ENCODE results near the gene IGF1R. TPM values are rescaled to one million over a fixed set of nuclear protein-coding genes. Genes with fewer than 3 reads are reported as not detected.

The IGF1R gene
- total RNA-seq, 3 donors from 2014 or later: 16.7 to 28.6 (median 25.1) TPM

DNA sequence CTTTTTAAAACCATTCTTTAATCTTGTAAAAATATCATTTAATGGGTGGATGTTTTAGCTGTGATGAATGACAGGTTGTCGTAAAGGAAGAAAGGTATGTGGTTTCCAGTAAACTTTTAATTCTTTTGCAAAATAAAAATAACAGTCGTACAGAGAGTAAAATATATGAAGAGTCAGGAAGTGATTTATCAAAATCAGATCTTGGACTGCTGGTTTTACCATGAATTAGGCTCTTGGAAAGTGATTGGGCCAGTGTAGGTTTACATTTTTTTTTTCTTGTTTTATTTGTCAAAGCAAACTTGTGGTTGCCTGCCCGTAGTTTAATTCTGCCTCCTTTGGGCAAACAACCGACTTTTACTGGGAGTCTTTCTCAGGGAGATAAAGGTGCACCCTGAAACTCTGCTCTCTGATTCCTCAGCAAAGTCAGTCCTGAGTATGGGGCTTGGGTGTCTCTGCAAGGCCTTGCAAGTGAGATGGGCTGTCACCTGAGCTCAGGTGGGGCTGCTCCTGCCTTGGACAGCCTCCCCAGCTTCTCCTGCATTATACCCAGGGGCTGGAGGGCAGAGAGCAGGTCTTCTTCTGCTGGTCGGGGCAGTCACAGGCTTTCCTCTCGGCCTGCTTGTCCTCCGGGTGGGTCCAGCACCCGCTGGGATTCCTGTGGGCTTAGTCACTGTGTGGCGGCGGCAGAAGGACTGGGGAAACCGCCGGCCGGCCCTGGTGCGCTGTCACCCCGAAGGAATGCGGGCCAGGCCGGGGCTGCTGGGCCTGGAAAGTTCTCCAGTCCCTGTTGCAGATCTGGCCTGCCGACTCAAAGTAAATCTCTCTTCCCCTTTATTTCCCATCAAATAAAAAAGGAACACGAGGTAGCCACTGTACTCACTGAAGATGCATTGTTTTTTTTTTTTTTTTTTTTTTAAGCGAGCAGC is 79.0 kb downstream of the IGF1R start:
- ATAC-seq: no peak
- no peaks in the 10 kb centered on the region for H3K27me3 Mint-ChIP-seq (ENCODE audit: low read depth)
- no peak for DNase-seq
- no peak overlapping the region for H3K4me3 Mint-ChIP-seq
- peaks cover 4% of the 10 kb centered on the region for H3K36me3 Mint-ChIP-seq (ENCODE audit: insufficient read depth)
- peaks cover 40% of the 10 kb centered on the region for H3K4me1 Mint-ChIP-seq (ENCODE audit: low read depth)
- no peaks in the 10 kb centered on the region for H3K9me3 Mint-ChIP-seq

DNA sequence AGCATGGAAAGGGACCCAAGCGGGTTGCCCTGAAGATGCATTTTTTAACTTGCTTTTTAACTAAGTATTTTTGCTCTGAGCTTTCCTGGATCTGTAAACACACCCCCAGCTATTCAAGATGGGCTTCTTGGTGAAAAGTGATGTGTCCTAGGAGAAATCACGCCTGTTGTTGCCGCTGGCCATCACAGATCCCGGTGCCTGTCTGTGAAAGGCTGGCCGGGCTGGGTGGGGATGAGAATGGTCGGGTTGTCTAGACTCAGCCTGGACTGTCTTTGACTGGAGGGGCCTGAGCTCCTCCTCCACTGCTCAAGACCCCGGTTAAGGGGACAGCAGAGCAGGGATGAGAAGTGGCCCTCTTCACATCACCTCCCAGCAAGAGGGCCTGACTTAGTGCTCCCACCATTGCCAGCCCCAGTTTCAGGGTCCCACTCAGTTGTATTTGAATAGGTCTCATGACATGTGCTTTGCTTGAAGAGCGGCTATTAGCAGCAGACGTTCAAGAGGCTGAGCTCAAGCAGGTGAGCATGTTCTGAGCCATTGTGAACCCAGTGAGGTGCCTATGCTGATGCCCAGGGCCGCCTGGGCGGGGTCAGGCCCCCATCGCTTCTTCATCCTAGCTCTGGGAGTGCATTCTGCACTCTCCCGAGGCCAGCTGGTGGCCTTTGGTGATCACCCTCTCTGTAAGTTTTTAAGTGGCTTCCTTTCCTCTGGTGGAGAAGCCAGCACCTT is 79.9 kb downstream of the IGF1R start:
- H3K36me3 Mint-ChIP-seq (ENCODE audit: insufficient read depth): peaks cover 4% of the 10 kb centered on the region
- no peaks in the 10 kb centered on the region for H3K9me3 Mint-ChIP-seq
- no peaks in the 10 kb centered on the region for H3K27me3 Mint-ChIP-seq (ENCODE audit: low read depth)
- H3K4me1 Mint-ChIP-seq (ENCODE audit: low read depth): peaks cover 34% of the 10 kb centered on the region
- ATAC-seq: no peak
- DNase-seq: no peak
- H3K4me3 Mint-ChIP-seq: no peak overlapping the region

DNA sequence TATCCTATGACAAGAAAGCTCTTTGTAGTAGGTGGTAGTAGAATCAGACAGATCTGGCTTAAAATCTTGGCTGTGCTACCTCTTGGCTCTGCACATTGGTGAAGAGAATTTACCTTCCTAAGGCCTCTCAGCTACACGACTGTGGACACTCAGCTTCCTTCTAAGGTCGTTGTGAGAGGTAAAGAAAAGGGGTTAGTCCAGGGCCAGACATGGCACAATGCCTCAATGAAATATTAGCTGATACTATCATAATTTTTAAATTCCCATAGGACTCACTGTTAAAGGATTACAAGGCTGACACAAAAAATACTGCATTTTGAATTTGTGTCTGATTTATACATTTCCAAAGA is 80.4 kb downstream of the IGF1R start:
- Mint-ChIP-seq H3K4me3 (no peak overlapping the region), H3K9me3 (no peaks in the 10 kb centered on the region), H3K4me1 (ENCODE audit: low read depth) (peaks cover 36% of the 10 kb centered on the region), H3K27me3 (ENCODE audit: low read depth) (no peaks in the 10 kb centered on the region), H3K36me3 (ENCODE audit: insufficient read depth) (peaks cover 4% of the 10 kb centered on the region)
- no peak for DNase-seq
- ATAC-seq: no peak

DNA sequence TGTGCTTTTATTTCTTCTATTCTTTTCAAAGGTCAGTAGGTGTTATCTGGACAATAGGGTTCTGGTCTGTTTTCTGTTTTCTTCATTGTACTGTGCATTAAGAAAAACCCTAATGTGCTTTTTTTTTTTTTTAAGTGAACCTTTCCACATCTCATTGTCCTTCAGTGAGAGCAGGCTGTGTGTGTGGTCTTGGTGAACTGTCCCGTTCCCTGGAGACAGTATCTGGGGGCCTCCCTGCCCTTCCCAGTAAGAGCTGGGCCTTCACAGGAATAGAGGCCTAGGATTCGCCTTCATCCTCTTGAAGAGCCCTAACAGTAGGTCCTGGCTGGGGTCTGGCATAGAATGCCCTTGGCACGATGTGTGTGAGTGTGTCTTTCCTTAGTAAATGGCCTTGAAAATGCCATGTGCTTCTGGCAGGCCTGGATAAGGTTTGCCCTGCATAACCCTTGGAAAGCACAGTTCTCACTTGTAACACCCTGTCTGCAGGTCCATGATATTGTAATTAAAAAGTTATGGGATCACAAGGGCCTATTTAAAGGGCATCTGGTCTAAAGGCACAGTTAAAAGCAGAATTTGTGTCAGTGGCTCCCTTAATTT is 81.2 kb downstream of the IGF1R start:
- Mint-ChIP-seq H3K36me3 (ENCODE audit: insufficient read depth) (peaks cover 4% of the 10 kb centered on the region), H3K4me1 (ENCODE audit: low read depth) (peaks cover 40% of the 10 kb centered on the region), H3K27me3 (ENCODE audit: low read depth) (no peaks in the 10 kb centered on the region), H3K9me3 (no peaks in the 10 kb centered on the region), H3K4me3 (no peak overlapping the region)
- ATAC-seq (no peak), DNase-seq (no peak)

DNA sequence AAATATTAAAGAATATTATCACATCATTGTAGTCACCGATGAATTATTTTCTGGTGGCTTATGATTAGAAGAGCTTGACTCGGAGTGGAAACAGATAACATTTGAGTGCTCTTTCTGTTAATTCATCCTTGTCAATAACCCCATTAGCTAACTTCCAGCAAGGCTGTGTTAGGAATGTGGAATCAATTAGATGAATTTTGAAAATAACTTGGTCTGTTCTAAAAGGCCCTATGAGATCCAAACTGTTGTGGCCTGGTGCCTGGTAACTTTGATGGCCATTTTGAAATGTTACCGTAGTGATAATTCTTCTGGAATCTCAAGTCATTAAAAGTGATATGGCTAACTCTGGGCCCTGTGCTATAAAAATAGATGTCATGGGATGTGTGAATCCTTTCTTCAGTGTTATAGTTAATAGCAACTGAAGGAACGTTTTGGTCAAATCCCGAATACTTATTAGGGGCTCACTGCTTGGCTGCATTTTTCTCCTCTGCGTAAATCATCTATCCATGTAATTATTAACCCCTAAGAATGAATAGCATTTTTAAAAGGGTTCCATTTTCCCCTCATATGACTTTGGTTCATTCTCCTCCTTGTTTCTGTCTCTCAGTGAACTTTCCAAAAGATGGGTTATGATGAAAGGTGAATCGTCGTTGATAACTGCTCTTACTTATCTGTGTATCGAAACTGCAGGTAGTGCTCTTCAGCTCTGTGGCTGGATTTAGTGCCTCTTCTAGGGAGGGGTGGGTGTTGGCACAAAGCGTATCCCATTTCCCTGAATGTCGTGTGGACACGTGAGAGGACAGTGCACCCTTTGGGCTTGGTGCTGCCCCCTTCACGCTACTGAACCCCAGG is 82.7 kb downstream of the IGF1R start:
- Mint-ChIP-seq H3K9me3 (no peaks in the 10 kb centered on the region), H3K4me3 (no peak overlapping the region), H3K27me3 (ENCODE audit: low read depth) (no peaks in the 10 kb centered on the region), H3K36me3 (ENCODE audit: insufficient read depth) (no peaks in the 10 kb centered on the region), H3K4me1 (ENCODE audit: low read depth) (peaks cover 48% of the 10 kb centered on the region)
- ATAC-seq (no peak), DNase-seq (no peak)

DNA sequence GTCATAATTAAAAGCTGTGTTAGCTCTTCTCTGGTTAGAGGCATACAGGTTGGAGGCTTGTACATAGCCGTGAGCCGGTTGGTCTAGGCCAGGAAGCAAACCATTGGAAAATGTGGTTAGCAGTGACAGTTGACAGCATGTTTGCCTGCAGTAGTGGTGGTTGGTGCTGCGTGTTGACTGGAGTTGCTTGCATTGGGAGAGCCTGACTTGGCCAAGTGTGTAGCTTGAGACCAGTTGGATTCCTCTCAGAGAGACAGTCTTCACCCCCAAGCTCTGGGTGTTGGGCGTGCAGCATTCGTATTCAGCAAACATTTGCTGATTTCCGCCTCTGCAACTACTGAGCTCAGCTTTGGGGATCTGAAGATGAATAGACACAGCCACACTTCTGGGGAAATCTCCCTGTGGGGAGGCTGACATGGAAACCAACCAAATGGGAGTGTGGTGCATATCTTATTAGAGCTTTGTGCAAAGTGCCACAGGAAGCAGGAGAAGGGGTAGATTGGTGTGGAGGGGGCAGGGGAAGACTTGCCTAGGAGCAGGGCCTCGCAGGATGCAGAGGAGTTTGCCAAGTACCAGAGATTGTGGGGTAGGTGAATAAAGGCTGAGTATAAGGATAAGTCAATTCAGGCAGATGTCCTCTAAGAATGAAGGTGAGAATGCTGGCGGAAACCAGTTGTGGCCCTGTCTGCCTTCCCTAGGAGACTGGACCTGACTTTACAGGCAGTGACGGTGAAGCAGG is 83.5 kb downstream of the IGF1R start:
- Mint-ChIP-seq H3K9me3 (no peaks in the 10 kb centered on the region), H3K4me3 (no peak overlapping the region), H3K36me3 (ENCODE audit: insufficient read depth) (no peaks in the 10 kb centered on the region), H3K4me1 (ENCODE audit: low read depth) (peaks cover 47% of the 10 kb centered on the region), H3K27me3 (ENCODE audit: low read depth) (no peaks in the 10 kb centered on the region)
- DNase-seq: no peak
- no peak for ATAC-seq

DNA sequence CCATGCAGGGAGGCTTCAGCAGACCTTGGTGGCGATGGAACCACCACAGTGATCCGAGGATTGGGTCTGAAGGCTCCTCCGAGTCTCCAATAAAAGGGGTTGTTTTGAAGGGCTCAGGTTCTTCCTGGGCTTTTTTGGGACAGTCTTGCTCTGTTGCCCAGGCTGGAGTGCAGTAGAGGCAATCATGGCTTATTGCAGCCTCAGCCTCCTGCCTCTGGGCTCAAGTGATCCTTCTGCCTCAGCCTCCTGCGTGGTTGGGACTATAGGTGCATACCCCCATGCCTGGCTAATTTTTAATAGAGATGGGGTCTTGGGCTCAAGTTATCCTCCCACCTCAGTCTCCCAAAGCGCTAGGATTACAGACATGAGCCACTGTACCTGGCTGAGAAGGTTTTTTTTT is 84.8 kb downstream of the IGF1R start:
- no peak for DNase-seq
- H3K36me3 Mint-ChIP-seq (ENCODE audit: insufficient read depth): no peaks in the 10 kb centered on the region
- no peak overlapping the region for H3K4me3 Mint-ChIP-seq
- no peaks in the 10 kb centered on the region for H3K27me3 Mint-ChIP-seq (ENCODE audit: low read depth)
- H3K9me3 Mint-ChIP-seq: no peaks in the 10 kb centered on the region
- peaks cover 40% of the 10 kb centered on the region for H3K4me1 Mint-ChIP-seq (ENCODE audit: low read depth)
- no peak for ATAC-seq

DNA sequence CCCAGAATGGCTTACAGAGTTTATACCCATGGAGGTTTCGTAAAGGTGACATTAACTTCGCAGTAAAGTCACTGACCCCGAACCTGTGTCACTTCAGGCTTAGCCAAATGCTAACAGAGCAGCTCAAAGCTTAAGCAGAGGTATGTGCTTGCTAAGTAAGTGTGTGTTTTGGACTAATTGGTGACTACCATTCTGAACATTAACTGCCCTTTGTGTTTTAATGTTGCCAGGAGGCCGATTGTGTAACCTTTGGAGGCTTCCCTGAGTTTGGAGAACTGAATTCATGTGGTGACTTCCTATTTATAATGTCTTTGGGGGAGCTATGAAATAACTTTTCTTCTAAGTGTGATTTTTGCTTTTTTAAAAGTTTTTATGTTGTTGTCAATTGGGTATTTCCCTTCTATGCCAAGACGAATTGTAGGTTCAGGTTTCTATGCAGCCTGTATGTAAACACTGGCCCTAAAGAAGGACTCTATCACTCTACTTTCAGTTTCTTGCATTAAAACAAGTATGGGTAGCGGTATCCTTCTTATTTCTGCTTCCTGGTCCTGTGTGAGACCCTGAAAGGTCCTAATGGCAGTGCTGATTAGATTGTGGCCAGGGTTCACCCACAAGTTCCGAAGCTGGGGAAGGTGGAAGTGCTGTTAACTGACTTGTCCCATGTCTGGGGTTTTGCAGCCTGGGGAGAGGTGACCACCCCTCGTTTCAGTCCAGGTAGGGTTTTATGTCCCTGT is 86.3 kb downstream of the IGF1R start:
- no peak for DNase-seq
- ATAC-seq: no peak
- Mint-ChIP-seq H3K27me3 (ENCODE audit: low read depth) (no peaks in the 10 kb centered on the region), H3K4me1 (ENCODE audit: low read depth) (peaks cover 45% of the 10 kb centered on the region), H3K36me3 (ENCODE audit: insufficient read depth) (peaks cover 3% of the 10 kb centered on the region), H3K9me3 (no peaks in the 10 kb centered on the region), H3K4me3 (no peak overlapping the region)

DNA sequence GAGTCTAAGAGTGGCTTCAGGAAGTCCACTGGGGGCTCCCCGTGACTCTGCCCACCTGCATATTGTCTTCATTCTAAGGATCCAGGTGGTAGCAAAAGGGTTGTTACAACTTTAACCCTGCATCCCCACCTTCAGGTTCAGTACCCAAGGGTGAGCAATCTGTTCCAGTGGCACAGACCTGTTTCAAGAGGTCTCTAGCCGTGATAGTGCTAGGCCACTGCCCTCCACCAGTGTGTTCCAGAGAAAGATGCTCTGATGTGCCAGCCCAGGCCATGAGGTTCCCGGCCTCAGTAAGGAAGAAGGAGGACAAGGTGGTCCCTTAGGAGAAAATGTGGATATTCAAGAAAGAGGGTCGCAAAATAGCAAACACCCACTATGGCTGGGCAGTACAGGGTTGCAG is 87.0 kb downstream of the IGF1R start:
- ATAC-seq (no peak), DNase-seq (no peak)
- no peaks in the 10 kb centered on the region for H3K9me3 Mint-ChIP-seq
- no peak overlapping the region for H3K4me3 Mint-ChIP-seq
- peaks cover 45% of the 10 kb centered on the region for H3K4me1 Mint-ChIP-seq (ENCODE audit: low read depth)
- peaks cover 3% of the 10 kb centered on the region for H3K36me3 Mint-ChIP-seq (ENCODE audit: insufficient read depth)
- H3K27me3 Mint-ChIP-seq (ENCODE audit: low read depth): no peaks in the 10 kb centered on the region

DNA sequence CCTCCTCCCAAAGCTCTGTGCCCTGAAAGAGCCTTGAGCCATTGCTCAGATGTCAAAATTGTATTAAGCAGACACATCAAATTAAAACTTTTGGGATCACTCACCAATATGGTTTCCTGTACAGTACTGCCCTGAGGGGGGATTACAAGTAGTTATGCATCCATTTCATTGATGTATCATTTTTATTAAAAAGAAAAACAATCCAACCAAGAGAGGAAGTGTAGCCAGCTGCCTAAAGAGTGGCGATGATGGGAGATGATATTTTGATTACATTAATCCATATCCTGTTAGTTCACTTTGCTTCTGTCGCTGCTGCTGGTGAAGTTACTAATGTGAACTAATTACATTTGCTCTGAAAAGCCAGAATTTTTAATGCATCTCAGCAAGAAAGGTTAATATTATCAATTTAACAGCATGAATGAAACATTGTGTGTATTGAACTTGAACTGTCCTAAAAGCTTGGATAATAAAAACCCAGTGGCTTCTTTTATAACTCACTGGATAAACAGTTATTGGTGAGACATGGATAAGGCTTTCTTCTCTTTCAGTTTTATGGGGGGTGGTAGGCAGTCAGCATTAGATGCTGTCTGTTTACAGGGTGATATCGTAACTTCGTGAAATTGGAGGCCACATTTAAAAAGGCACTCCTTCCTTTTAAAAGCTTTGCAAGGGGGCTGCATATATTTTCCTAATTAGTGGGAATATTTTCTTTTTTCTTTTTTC is 87.7 kb downstream of the IGF1R start:
- H3K9me3 Mint-ChIP-seq: no peaks in the 10 kb centered on the region

DNA sequence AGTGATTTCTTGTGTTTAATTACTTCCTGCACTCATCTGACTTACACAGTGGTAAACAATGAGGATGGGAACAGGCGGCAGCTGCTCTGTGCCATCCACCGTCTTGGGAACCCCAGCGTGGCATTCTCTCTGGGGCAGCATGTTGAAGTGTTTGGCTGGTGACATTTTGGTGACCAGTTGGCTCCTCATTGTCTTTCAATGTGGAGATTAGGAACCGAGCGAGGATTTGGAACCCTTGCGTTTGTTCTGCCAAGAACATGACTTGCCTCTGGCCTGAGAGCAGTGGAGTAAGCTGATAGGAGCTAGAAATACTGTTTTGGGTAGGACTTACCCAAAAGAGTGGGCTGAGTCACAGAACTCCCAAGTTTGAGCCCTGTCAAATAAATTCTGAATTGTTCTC is 88.8 kb downstream of the IGF1R start:
- no peak for ATAC-seq
- peaks cover 46% of the 10 kb centered on the region for H3K4me1 Mint-ChIP-seq (ENCODE audit: low read depth)

More for the DNA sequence above, 87.7 kb downstream of the IGF1R start:
- Mint-ChIP-seq H3K27me3 (ENCODE audit: low read depth) (no peaks in the 10 kb centered on the region), H3K36me3 (ENCODE audit: insufficient read depth) (peaks cover 3% of the 10 kb centered on the region), H3K4me3 (no peak overlapping the region), H3K4me1 (ENCODE audit: low read depth) (peaks cover 46% of the 10 kb centered on the region)
- ATAC-seq (no peak), DNase-seq (no peak)

DNA sequence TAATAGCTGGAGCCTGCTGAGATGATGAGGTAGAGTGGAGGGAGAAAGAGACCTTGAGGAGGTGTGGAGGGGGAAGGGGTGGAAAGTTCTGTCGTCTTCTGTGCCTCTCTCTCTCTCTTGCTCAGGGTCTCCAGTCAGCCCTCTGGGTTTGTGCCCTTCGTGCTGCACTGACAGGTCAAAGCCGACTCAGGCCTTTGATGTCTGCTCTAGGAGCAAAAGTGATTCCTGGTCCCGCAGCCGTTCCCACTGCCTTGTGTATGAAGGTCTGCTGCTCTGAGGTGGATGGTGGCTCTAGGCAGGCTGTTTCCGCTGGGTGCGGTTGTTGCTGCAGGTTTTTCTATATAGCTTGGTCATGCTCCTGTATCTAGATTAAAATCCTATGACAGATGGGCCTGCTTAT is 89.4 kb downstream of the IGF1R start:
- DNase-seq (no peak), ATAC-seq (no peak)
- Mint-ChIP-seq H3K9me3 (no peaks in the 10 kb centered on the region), H3K4me3 (no peak overlapping the region), H3K27me3 (ENCODE audit: low read depth) (no peaks in the 10 kb centered on the region), H3K4me1 (ENCODE audit: low read depth) (peaks cover 46% of the 10 kb centered on the region), H3K36me3 (ENCODE audit: insufficient read depth) (peaks cover 3% of the 10 kb centered on the region)

More for the DNA sequence above, 88.8 kb downstream of the IGF1R start:
- H3K36me3 Mint-ChIP-seq (ENCODE audit: insufficient read depth): peaks cover 3% of the 10 kb centered on the region
- H3K27me3 Mint-ChIP-seq (ENCODE audit: low read depth): no peaks in the 10 kb centered on the region
- DNase-seq: no peak
- no peak overlapping the region for H3K4me3 Mint-ChIP-seq
- no peaks in the 10 kb centered on the region for H3K9me3 Mint-ChIP-seq

Measured in activated T-cell treated with anti-CD3 and anti-CD28 coated beads, Interleukin-2, amount 50 U/mL, for 4 hours (primary cell).